Activated CD4-positive, alpha-beta memory T cell treated with anti-CD3 and anti-CD28 coated beads, Interleukin-2, amount 10 ng/mL, durations not matched to agents 7 days and 5 days (primary cell): ENCODE measurements around the gene LHFPL3. TPM values are rescaled to one million over a fixed set of nuclear protein-coding genes. Genes with fewer than 3 reads are reported as not detected.

ENCODE experiments used
- total RNA-seq, 2 experiments: library from RNA; stranded (reverse); gene quantifications; one replicate each; pipeline ENCODE4 v1.2.3, GENCODE V29; 2021

The LHFPL3 gene
- total RNA-seq, 2 experiments from 2014 or later = not detected

Other genes starting within 250 kb of the LHFPL3 start
- 10 to 100 TPM; 20.0 to 21.2 TPM for gene ORC5, start 120.6 kb upstream of the LHFPL3 start, total RNA-seq